Measurements from ENCODE around the gene FGF7. TPM values are rescaled to one million over a fixed set of nuclear protein-coding genes. Genes with fewer than 3 reads are reported as not detected.

Gene FGF7
- total RNA-seq, 1 experiment from 2014 or later = 0.15 TPM

GRCh38 chr15:49495993-49496753 lies 73.1 kb downstream of the FGF7 start:
- TF ChIP-seq ELF4 (CRISPR knock-in tag; IDR thresholded peaks at IDR 0.05; ENCODE audit: low read depth) (no peak), ZNF317 (CRISPR knock-in tag; IDR thresholded peaks at IDR 0.05; ENCODE audit: borderline replicate concordance, low read depth) (no peak), TEAD1 (CRISPR knock-in tag; IDR thresholded peaks at IDR 0.05) (no peak), NFE2L1 (CRISPR knock-in tag; IDR thresholded peaks at IDR 0.05) (no peak), FOXP1 (CRISPR knock-in tag; IDR thresholded peaks at IDR 0.05; ENCODE audit: borderline replicate concordance) (no peak), HMGXB4 (CRISPR knock-in tag; IDR thresholded peaks at IDR 0.05) (no peak), CTCF (IDR thresholded peaks at IDR 0.05) (no peak), OVOL2 (CRISPR knock-in tag; IDR thresholded peaks at IDR 0.05; ENCODE audit: borderline replicate concordance) (no peak), ZNF281 (CRISPR knock-in tag; IDR thresholded peaks at IDR 0.05) (no peak), ZNF121 (CRISPR knock-in tag; IDR thresholded peaks at IDR 0.05) (no peak), NR3C1 (CRISPR knock-in tag; conservative IDR thresholded peaks at IDR 0.05; ENCODE audit: low read depth) (no peak)
- TF ChIP-seq, protein P1, sequence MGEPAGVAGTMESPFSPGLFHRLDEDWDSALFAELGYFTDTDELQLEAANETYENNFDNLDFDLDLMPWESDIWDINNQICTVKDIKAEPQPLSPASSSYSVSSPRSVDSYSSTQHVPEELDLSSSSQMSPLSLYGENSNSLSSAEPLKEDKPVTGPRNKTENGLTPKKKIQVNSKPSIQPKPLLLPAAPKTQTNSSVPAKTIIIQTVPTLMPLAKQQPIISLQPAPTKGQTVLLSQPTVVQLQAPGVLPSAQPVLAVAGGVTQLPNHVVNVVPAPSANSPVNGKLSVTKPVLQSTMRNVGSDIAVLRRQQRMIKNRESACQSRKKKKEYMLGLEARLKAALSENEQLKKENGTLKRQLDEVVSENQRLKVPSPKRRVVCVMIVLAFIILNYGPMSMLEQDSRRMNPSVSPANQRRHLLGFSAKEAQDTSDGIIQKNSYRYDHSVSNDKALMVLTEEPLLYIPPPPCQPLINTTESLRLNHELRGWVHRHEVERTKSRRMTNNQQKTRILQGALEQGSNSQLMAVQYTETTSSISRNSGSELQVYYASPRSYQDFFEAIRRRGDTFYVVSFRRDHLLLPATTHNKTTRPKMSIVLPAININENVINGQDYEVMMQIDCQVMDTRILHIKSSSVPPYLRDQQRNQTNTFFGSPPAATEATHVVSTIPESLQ (CRISPR knock-in tag; IDR thresholded peaks at IDR 0.05) = no peak
- TF ChIP-seq, protein P2, sequence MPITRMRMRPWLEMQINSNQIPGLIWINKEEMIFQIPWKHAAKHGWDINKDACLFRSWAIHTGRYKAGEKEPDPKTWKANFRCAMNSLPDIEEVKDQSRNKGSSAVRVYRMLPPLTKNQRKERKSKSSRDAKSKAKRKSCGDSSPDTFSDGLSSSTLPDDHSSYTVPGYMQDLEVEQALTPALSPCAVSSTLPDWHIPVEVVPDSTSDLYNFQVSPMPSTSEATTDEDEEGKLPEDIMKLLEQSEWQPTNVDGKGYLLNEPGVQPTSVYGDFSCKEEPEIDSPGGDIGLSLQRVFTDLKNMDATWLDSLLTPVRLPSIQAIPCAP (CRISPR knock-in tag; IDR thresholded peaks at IDR 0.05) = no peak
- peaks cover 9% of the 10 kb centered on the region for H3K36me3 Mint-ChIP-seq
- DNase-seq (ENCODE audit: low spot score) (no peak), ATAC-seq (no peak)
- H3K4me1 Mint-ChIP-seq = no peaks in the 10 kb centered on the region
- no peak overlapping the region for H3K4me3 Mint-ChIP-seq
- H3K27me3 Mint-ChIP-seq (ENCODE audit: low read depth) = no peaks in the 10 kb centered on the region
- ChIA-PET POLR2A (no interaction called here), CTCF (interaction anchor here (1.0 kb wide), 1 partner anchor 25 kb away, joined by 3 read pairs; no protein-coding TSS in a partner anchor)
- peaks cover 18% of the 10 kb centered on the region for H3K9me3 Mint-ChIP-seq
- no peak overlapping the region for H3K27ac Mint-ChIP-seq

- H3K27me3 Mint-ChIP-seq (ENCODE audit: low read depth) = no peaks in the 10 kb centered on the region; the same call in 1 of the 2 replicates
- ChIA-PET CTCF (no interaction called here), POLR2A (no interaction called here)
- no peak overlapping the region for H3K27ac Mint-ChIP-seq
- no peaks in the 10 kb centered on the region for H3K4me1 Mint-ChIP-seq
- ATAC-seq (peak; percentile 30; the same call in 1 of the 2 replicates), DNase-seq (ENCODE audit: low spot score) (no peak)
- no peak overlapping the region for H3K4me3 Mint-ChIP-seq
- H3K36me3 Mint-ChIP-seq = peaks cover 32% of the 10 kb centered on the region
- H3K9me3 Mint-ChIP-seq = peaks cover 42% of the 10 kb centered on the region
- TF ChIP-seq, protein P3, sequence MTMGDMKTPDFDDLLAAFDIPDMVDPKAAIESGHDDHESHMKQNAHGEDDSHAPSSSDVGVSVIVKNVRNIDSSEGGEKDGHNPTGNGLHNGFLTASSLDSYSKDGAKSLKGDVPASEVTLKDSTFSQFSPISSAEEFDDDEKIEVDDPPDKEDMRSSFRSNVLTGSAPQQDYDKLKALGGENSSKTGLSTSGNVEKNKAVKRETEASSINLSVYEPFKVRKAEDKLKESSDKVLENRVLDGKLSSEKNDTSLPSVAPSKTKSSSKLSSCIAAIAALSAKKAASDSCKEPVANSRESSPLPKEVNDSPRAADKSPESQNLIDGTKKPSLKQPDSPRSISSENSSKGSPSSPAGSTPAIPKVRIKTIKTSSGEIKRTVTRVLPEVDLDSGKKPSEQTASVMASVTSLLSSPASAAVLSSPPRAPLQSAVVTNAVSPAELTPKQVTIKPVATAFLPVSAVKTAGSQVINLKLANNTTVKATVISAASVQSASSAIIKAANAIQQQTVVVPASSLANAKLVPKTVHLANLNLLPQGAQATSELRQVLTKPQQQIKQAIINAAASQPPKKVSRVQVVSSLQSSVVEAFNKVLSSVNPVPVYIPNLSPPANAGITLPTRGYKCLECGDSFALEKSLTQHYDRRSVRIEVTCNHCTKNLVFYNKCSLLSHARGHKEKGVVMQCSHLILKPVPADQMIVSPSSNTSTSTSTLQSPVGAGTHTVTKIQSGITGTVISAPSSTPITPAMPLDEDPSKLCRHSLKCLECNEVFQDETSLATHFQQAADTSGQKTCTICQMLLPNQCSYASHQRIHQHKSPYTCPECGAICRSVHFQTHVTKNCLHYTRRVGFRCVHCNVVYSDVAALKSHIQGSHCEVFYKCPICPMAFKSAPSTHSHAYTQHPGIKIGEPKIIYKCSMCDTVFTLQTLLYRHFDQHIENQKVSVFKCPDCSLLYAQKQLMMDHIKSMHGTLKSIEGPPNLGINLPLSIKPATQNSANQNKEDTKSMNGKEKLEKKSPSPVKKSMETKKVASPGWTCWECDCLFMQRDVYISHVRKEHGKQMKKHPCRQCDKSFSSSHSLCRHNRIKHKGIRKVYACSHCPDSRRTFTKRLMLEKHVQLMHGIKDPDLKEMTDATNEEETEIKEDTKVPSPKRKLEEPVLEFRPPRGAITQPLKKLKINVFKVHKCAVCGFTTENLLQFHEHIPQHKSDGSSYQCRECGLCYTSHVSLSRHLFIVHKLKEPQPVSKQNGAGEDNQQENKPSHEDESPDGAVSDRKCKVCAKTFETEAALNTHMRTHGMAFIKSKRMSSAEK (CRISPR knock-in tag; IDR thresholded peaks at IDR 0.05; ENCODE audit: borderline replicate concordance) = no peak
- TF ChIP-seq RELA (CRISPR knock-in tag; IDR thresholded peaks at IDR 0.05; ENCODE audit: borderline replicate concordance) (no peak), ESRRA (CRISPR knock-in tag; IDR thresholded peaks at IDR 0.05; ENCODE audit: borderline replicate concordance) (no peak), ZNF232 (CRISPR knock-in tag; IDR thresholded peaks at IDR 0.05) (no peak)
Observed at GRCh38 chr15:49501586-49501985, 78.5 kb downstream of the FGF7 start.

Measured in WTC11 (cell line).